GM23338 (cell line): ENCODE measurements around the gene MYCBPAP. TPM values are rescaled to one million over a fixed set of nuclear protein-coding genes. Genes with fewer than 3 reads are reported as not detected.

Experiments
- ATAC-seq: fragments of 200-7000 bp; cut with Tn5 transposase; 3 replicates; pipeline ENCODE4 v1.9.1; 2020
- DNase-seq: peaks from one replicate; pipeline ENCODE4 v3.0.0-alpha.2; 2015; ENCODE audit warnings: low spot score
- H2AFZ ChIP-seq: fragments of 200-600 bp; sonication (generic); 2 replicates; pipeline ENCODE4 v1.8.0; 2016; ENCODE audit warnings: antibody characterized with exemption, mild to moderate bottlenecking, moderate library complexity
- H3F3A ChIP-seq: fragments of 200-600 bp; sonication (generic); replicated peaks from 2 replicates; pipeline ENCODE4 v1.8.0; 2017; ENCODE audit warnings: antibody characterized with exemption, mixed run types, low read depth
- H3K27ac ChIP-seq: fragments of 200-600 bp; sonication (generic); 2 replicates; pipeline ENCODE4 v1.6.1; 2016; ENCODE audit warnings: low read depth
- H3K27me3 ChIP-seq: fragments of 200-600 bp; sonication (generic); 2 replicates; pipeline ENCODE4 v1.8.0; 2016; ENCODE audit warnings: mild to moderate bottlenecking, mixed run types, moderate library complexity; ENCODE audit not compliant: insufficient read depth
- H3K36me3 ChIP-seq: fragments of 200-600 bp; sonication (generic); 2 replicates; pipeline ENCODE4 v1.8.0; 2016; ENCODE audit warnings: mild to moderate bottlenecking; ENCODE audit not compliant: insufficient read depth
- H3K4me1 ChIP-seq: fragments of 200-600 bp; sonication (generic); 2 replicates; pipeline ENCODE4 v1.8.0; 2016; ENCODE audit warnings: mild to moderate bottlenecking, moderate library complexity; ENCODE audit not compliant: insufficient read depth
- H3K4me2 ChIP-seq: fragments of 200-600 bp; sonication (generic); 2 replicates; pipeline ENCODE4 v1.7.1; 2017; ENCODE audit warnings: mixed run types
- H3K4me3 ChIP-seq: fragments of 200-600 bp; sonication (generic); 2 replicates; pipeline ENCODE4 v1.6.1; 2016; ENCODE audit warnings: mixed run types
- H3K79me2 ChIP-seq: fragments of 200-600 bp; sonication (generic); replicated peaks from 2 replicates; pipeline ENCODE4 v1.8.0; 2017; ENCODE audit warnings: mild to moderate bottlenecking; ENCODE audit not compliant: insufficient read depth
- H3K9me2 ChIP-seq: fragments of 200-600 bp; sonication (generic); 2 replicates; pipeline ENCODE4 v1.8.0; 2017; ENCODE audit not compliant: insufficient read depth
- H4K20me1 ChIP-seq: fragments of 200-600 bp; sonication (generic); replicated peaks from 2 replicates; pipeline ENCODE4 v1.8.0; 2017; ENCODE audit warnings: mild to moderate bottlenecking; ENCODE audit not compliant: insufficient read depth
- H3K27ac Mint-ChIP-seq: 2 replicates; pipeline ENCODE4 v1.8.0; 2020; ENCODE audit warnings: inconsistent platforms, mild to moderate bottlenecking, moderate library complexity, mixed read lengths
- H3K27me3 Mint-ChIP-seq: 3 replicates; pipeline ENCODE4 v1.8.0; 2022; ENCODE audit warnings: low read depth, mild to moderate bottlenecking, moderate library complexity, mixed read lengths, inconsistent platforms; ENCODE audit not compliant: insufficient read depth, poor library complexity
- H3K36me3 Mint-ChIP-seq: 3 replicates; pipeline ENCODE4 v1.8.0; 2021; ENCODE audit warnings: low read depth, mild to moderate bottlenecking, inconsistent platforms, moderate library complexity, mixed read lengths
- H3K4me1 Mint-ChIP-seq: 3 replicates; pipeline ENCODE4 v1.8.0; 2020; ENCODE audit warnings: mild to moderate bottlenecking, inconsistent platforms, mixed read lengths
- H3K4me3 Mint-ChIP-seq: 3 replicates; pipeline ENCODE4 v1.8.0; 2021; ENCODE audit warnings: moderate library complexity, mild to moderate bottlenecking, inconsistent platforms, mixed read lengths
- H3K9me3 Mint-ChIP-seq: 3 replicates; pipeline ENCODE4 v1.8.0; 2020; ENCODE audit warnings: moderate library complexity, mild to moderate bottlenecking, inconsistent platforms, mixed read lengths
- CREB1 ChIP-seq: fragments of 250-450 bp; sonication (Bioruptor Pico); IDR thresholded peaks from 2 replicates; pipeline ENCODE4 v1.5.0; 2020; ENCODE audit warnings: low read depth, mild to moderate bottlenecking, moderate library complexity
- CTCF ChIP-seq, 2 experiments: fragments of 200-600 bp in 1 of 2; sonication (generic) in 1 of 2; conservative IDR thresholded peaks; 2 replicates each; pipeline versions ENCODE4 v1.5.1 to v1.6.1; 2016 to 2017; ENCODE audit warnings: antibody characterized with exemption in 2 of 2, low read depth in 2 of 2, mild to moderate bottlenecking in 2 of 2, moderate library complexity in 1 of 2
- EZH2 ChIP-seq: fragments of 200-600 bp; sonication (generic); IDR thresholded peaks from one replicate; pipeline ENCODE4 v1.8.0; 2017; ENCODE audit warnings: antibody characterized with exemption, mild to moderate bottlenecking, low read depth; ENCODE audit not compliant: unreplicated experiment
- EZH2phosphoT487 ChIP-seq: fragments of 200-600 bp; sonication (generic); IDR thresholded peaks from one replicate; pipeline ENCODE4 v1.8.1; 2018; ENCODE audit warnings: antibody characterized with exemption; ENCODE audit not compliant: unreplicated experiment
- JUNB ChIP-seq: IDR thresholded peaks from one replicate; pipeline ENCODE4 v1.6.1; 2016; ENCODE audit warnings: antibody characterized with exemption; ENCODE audit not compliant: unreplicated experiment
- NANOG ChIP-seq: IDR thresholded peaks from 2 replicates; pipeline ENCODE4 v1.6.1; 2016; ENCODE audit warnings: antibody characterized with exemption, borderline replicate concordance
- POLR2AphosphoS5 ChIP-seq: IDR thresholded peaks from 2 replicates; pipeline ENCODE4 v1.6.1; 2016; ENCODE audit warnings: antibody characterized with exemption, low read depth
- STAT1 ChIP-seq: IDR thresholded peaks from one replicate; pipeline ENCODE4 v1.6.1; 2016; ENCODE audit warnings: antibody characterized with exemption; ENCODE audit not compliant: unreplicated experiment
- ZNF114 ChIP-seq: fragments of 250-450 bp; sonication (Bioruptor Pico); IDR thresholded peaks from 2 replicates; pipeline ENCODE4 v1.5.0; 2020; ENCODE audit warnings: mild to moderate bottlenecking, moderate library complexity
- polyA plus RNA-seq: library from polyadenylated mRNA; unstranded; fragments of >200 nt; fragmentation: Nextera tagmentation; extraction: Ambion mirVana; gene quantifications from 2 replicates; pipeline ENCODE4 v1.2.1, GENCODE V29; 2016
- total RNA-seq: library from RNA; depleted of rRNA; stranded (reverse); fragments of >200 nt; shearing (Covaris generic); gene quantifications from 2 replicates; pipeline ENCODE4 v1.2.3, GENCODE V29; 2014
- TF ChIP-seq, protein P1 (sequence below): IDR thresholded peaks from one replicate; pipeline ENCODE4 v1.6.1; 2018; ENCODE audit warnings: antibody characterized with exemption; ENCODE audit not compliant: unreplicated experiment
- TF ChIP-seq, protein P2 (sequence below): IDR thresholded peaks from 2 replicates; pipeline ENCODE4 v1.6.1; 2016; ENCODE audit warnings: antibody characterized with exemption
- TF ChIP-seq, protein P3 (sequence below): fragments of 250-450 bp; sonication (Bioruptor Pico); IDR thresholded peaks from 2 replicates; pipeline ENCODE4 v1.5.0; 2020; ENCODE audit warnings: mild to moderate bottlenecking, moderate library complexity

Gene MYCBPAP
- total and polyA plus RNA-seq, 2 experiments from 2014 or later = 0.63 to 1.7 TPM

DNA sequence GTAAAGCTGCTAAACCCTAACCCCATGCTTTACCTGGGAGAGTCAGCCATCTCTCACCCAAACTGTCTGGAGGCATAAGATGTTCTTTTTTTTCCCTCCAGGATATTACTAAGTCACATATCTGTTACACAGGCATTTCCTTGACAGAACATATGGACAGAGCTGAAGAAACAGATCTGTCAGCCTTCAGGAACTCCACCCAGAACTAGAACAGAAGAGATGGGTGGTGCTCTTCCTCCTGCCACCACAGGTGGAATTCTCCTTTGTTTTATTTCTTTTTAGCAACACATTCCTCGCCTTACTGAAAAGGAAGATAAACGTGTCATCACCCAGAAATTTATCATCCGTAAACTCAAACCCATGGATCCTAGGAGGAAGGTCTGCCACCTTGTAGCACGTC, 8.8 kb downstream of the MYCBPAP start:
- TF ChIP-seq, protein P1, sequence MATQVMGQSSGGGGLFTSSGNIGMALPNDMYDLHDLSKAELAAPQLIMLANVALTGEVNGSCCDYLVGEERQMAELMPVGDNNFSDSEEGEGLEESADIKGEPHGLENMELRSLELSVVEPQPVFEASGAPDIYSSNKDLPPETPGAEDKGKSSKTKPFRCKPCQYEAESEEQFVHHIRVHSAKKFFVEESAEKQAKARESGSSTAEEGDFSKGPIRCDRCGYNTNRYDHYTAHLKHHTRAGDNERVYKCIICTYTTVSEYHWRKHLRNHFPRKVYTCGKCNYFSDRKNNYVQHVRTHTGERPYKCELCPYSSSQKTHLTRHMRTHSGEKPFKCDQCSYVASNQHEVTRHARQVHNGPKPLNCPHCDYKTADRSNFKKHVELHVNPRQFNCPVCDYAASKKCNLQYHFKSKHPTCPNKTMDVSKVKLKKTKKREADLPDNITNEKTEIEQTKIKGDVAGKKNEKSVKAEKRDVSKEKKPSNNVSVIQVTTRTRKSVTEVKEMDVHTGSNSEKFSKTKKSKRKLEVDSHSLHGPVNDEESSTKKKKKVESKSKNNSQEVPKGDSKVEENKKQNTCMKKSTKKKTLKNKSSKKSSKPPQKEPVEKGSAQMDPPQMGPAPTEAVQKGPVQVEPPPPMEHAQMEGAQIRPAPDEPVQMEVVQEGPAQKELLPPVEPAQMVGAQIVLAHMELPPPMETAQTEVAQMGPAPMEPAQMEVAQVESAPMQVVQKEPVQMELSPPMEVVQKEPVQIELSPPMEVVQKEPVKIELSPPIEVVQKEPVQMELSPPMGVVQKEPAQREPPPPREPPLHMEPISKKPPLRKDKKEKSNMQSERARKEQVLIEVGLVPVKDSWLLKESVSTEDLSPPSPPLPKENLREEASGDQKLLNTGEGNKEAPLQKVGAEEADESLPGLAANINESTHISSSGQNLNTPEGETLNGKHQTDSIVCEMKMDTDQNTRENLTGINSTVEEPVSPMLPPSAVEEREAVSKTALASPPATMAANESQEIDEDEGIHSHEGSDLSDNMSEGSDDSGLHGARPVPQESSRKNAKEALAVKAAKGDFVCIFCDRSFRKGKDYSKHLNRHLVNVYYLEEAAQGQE = no peak
- no peak for TF ChIP-seq JUNB
- no peak for TF ChIP-seq CTCF (conservative IDR thresholded peaks at IDR 0.05; ENCODE audit: low read depth in 2 of 2)
- TF ChIP-seq, protein P2, sequence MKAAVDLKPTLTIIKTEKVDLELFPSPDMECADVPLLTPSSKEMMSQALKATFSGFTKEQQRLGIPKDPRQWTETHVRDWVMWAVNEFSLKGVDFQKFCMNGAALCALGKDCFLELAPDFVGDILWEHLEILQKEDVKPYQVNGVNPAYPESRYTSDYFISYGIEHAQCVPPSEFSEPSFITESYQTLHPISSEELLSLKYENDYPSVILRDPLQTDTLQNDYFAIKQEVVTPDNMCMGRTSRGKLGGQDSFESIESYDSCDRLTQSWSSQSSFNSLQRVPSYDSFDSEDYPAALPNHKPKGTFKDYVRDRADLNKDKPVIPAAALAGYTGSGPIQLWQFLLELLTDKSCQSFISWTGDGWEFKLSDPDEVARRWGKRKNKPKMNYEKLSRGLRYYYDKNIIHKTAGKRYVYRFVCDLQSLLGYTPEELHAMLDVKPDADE = no peak
- no peak for TF ChIP-seq EZH2
- TF ChIP-seq, protein P3, sequence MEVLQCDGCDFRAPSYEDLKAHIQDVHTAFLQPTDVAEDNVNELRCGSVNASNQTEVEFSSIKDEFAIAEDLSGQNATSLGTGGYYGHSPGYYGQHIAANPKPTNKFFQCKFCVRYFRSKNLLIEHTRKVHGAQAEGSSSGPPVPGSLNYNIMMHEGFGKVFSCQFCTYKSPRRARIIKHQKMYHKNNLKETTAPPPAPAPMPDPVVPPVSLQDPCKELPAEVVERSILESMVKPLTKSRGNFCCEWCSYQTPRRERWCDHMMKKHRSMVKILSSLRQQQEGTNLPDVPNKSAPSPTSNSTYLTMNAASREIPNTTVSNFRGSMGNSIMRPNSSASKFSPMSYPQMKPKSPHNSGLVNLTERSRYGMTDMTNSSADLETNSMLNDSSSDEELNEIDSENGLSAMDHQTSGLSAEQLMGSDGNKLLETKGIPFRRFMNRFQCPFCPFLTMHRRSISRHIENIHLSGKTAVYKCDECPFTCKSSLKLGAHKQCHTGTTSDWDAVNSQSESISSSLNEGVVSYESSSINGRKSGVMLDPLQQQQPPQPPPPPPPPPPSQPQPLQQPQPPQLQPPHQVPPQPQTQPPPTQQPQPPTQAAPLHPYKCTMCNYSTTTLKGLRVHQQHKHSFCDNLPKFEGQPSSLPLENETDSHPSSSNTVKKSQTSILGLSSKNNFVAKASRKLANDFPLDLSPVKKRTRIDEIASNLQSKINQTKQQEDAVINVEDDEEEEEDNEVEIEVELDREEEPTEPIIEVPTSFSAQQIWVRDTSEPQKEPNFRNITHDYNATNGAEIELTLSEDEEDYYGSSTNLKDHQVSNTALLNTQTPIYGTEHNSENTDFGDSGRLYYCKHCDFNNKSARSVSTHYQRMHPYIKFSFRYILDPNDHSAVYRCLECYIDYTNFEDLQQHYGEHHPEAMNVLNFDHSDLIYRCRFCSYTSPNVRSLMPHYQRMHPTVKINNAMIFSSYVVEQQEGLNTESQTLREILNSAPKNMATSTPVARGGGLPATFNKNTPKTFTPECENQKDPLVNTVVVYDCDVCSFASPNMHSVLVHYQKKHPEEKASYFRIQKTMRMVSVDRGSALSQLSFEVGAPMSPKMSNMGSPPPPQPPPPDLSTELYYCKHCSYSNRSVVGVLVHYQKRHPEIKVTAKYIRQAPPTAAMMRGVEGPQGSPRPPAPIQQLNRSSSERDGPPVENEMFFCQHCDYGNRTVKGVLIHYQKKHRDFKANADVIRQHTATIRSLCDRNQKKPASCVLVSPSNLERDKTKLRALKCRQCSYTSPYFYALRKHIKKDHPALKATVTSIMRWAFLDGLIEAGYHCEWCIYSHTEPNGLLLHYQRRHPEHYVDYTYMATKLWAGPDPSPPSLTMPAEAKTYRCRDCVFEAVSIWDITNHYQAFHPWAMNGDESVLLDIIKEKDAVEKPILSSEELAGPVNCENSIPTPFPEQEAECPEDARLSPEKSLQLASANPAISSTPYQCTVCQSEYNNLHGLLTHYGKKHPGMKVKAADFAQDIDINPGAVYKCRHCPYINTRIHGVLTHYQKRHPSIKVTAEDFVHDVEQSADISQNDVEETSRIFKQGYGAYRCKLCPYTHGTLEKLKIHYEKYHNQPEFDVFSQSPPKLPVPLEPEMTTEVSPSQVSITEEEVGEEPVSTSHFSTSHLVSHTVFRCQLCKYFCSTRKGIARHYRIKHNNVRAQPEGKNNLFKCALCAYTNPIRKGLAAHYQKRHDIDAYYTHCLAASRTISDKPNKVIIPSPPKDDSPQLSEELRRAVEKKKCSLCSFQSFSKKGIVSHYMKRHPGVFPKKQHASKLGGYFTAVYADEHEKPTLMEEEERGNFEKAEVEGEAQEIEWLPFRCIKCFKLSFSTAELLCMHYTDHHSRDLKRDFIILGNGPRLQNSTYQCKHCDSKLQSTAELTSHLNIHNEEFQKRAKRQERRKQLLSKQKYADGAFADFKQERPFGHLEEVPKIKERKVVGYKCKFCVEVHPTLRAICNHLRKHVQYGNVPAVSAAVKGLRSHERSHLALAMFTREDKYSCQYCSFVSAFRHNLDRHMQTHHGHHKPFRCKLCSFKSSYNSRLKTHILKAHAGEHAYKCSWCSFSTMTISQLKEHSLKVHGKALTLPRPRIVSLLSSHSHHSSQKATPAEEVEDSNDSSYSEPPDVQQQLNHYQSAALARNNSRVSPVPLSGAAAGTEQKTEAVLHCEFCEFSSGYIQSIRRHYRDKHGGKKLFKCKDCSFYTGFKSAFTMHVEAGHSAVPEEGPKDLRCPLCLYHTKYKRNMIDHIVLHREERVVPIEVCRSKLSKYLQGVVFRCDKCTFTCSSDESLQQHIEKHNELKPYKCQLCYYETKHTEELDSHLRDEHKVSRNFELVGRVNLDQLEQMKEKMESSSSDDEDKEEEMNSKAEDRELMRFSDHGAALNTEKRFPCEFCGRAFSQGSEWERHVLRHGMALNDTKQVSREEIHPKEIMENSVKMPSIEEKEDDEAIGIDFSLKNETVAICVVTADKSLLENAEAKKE (CRISPR knock-in tag) = no peak
- TF ChIP-seq EZH2phosphoT487 = no peak
- TF ChIP-seq STAT1 = no peak
- TF ChIP-seq POLR2AphosphoS5 = no peak
- TF ChIP-seq CREB1 (CRISPR knock-in tag) = no peak
- no peak for TF ChIP-seq ZNF114 (CRISPR knock-in tag)
- no peak for TF ChIP-seq NANOG
- Histone ChIP-seq H3K4me2 (no peak overlapping the region), H3K4me3 (no peak overlapping the region), H3K4me1 (no peaks in the 10 kb centered on the region), H4K20me1 (no peaks in the 10 kb centered on the region), H2AFZ (no peak overlapping the region), H3K79me2 (no peaks in the 10 kb centered on the region), H3K27me3 (no peaks in the 10 kb centered on the region), H3K27ac (no peak overlapping the region), H3F3A (no peaks in the 10 kb centered on the region), H3K36me3 (no peaks in the 10 kb centered on the region), H3K9me2 (0 out of 2 replicates have a peak, but pooled peaks cover 2% of the 10 kb centered on the region)
- no peak overlapping the region for H3K27ac Mint-ChIP-seq
- DNase-seq (no peak), ATAC-seq (no peak)
- H3K4me1 Mint-ChIP-seq = peaks cover 22% of the 10 kb centered on the region
- no peaks in the 10 kb centered on the region for H3K36me3 Mint-ChIP-seq
- peaks cover 7% of the 10 kb centered on the region for H3K27me3 Mint-ChIP-seq
- no peaks in the 10 kb centered on the region; the same call in 2 of the 3 replicates for H3K9me3 Mint-ChIP-seq
- no peak overlapping the region for H3K4me3 Mint-ChIP-seq
